Measurements from ENCODE around the gene SRSF7.
A peak's percentile ranks its signal among the peaks of the same experiment; 100 is the strongest.
"Not testable (repeated sequence)": the region's sequence is repeated elsewhere in the genome, so short reads cannot be mapped to it uniquely, and the experiment has no call there.

The SRSF7 gene

DNA sequence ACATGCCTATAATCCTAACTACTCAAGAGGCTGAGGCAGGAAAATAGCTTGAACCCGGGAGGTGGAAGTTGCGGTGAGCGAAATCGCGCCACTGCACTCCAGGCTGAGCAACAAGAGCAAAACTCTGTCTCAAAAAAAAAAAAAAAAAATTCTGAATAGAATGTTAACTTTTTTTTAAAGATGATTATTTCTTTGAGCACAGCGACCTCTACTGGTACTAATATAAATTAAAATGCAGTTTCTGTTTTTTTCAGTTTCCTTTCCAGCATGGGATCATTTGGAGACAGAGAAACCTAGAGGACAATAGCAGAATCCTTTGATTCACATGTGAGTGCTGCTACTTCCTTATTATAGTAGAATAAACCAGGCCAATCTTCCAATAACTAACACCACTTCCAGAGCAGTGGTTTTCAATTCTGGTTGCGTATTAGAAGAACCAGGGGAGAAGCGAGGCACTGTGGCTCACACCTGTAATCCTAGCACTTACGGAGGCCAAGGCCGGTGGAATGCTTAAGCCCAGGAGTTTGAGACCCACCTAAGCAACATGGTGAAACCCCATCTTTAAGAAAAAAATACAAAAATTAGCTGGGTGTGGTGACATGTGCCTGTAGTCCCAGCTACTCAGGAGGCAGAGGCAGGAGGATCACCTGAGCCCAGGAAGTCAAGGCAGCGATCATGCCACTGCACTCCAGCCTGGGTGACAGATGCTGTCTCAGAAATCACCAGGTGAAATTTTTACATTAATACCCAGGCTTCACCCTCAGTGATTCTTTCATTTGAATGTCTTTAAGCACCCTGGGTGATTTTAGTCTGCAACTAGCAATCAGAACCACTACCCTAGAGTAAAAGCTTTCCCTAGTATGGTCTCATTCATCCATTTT is 10.1 kb downstream of the SRSF7 start:
- peak; percentile 61 for DNase-seq (ENCODE audit: low read depth)
- TF ChIP-seq, protein P1, sequence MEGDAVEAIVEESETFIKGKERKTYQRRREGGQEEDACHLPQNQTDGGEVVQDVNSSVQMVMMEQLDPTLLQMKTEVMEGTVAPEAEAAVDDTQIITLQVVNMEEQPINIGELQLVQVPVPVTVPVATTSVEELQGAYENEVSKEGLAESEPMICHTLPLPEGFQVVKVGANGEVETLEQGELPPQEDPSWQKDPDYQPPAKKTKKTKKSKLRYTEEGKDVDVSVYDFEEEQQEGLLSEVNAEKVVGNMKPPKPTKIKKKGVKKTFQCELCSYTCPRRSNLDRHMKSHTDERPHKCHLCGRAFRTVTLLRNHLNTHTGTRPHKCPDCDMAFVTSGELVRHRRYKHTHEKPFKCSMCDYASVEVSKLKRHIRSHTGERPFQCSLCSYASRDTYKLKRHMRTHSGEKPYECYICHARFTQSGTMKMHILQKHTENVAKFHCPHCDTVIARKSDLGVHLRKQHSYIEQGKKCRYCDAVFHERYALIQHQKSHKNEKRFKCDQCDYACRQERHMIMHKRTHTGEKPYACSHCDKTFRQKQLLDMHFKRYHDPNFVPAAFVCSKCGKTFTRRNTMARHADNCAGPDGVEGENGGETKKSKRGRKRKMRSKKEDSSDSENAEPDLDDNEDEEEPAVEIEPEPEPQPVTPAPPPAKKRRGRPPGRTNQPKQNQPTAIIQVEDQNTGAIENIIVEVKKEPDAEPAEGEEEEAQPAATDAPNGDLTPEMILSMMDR (conservative IDR thresholded peaks at IDR 0.05; ENCODE audit: low read depth, low read length): peak; percentile 37
- no peak overlapping the region for H3K4me3 ChIP-seq (ENCODE audit: low read depth, low read length)

DNA sequence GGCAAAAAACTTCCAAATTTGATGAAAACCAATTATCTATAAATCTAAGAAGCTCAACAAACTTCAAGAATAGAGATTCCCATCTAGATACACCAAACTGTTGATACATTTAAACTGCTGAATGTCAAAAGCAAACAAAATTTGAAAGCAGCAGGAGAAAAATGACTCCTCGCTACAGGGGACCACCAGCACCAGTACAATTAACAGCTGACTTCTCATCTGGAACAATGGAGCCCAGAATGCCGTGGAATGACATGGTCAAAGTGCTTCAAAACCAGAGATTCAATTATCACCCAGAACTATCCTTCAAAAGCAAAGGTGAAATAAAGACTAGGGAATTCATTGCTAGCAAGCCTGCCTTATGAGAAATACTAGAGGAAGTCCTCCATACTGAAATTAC is 11.6 kb downstream of the SRSF7 start:
- TF ChIP-seq, protein P1 (conservative IDR thresholded peaks at IDR 0.05; ENCODE audit: low read depth, low read length): no peak
- no peak overlapping the region for H3K4me3 ChIP-seq (ENCODE audit: low read depth, low read length)
- no peak for DNase-seq (ENCODE audit: low read depth)

DNA sequence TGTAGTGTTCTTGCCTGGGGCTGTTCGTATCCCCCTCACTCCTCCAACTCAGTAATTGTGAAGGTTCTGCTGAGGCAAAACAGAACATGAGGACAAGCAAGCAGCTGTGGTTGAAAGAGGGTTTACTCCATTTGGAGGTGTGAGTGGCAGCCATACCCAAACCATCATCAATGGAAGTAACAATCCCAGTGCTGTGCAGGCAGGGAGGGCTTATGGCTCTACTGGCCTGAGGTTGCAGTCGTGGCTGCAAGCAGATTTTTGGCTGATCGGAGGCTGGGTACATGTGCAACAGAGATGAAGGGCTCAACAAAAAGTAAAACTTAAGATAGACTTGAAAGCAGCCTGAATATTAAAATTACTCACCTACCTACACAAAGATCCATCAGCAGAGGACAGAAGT is 13.2 kb downstream of the SRSF7 start:
- H3K4me3 ChIP-seq (ENCODE audit: low read depth, low read length): no peak overlapping the region
- no peak for DNase-seq (ENCODE audit: low read depth)
- TF ChIP-seq, protein P1 (conservative IDR thresholded peaks at IDR 0.05; ENCODE audit: low read depth, low read length): no peak

DNA sequence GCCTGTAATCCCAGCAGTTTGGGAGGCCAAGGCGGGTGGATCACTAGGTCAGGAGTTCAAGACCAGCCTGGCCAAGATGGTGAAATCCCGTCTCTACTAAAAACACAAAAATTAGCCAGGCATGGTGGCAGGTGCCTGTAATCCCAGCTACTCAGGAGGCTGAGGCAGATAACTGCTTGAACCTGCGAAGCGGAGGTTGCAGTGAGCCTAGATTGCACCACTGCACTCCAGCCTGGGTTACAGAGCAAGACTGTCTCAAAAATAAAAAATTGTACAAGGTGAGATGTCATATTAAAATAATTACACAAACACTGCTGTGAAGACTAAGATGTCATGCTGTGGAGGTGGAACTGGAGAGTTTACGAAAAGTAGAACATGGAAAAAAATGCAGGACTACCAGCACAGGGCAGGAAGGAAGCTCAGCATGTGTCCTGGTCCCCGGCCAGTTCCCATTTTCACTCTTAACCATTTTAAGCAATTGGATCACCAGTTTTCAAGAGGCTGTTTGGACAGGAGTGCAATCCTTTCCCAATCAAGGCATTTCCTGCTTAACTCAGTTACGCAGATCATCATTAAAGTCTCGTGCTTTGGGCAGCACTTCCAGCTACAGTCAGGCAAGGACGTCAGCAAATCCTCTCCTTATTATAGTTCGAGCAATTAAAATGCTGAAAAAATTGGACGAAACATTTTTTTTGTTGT is 14.0 kb downstream of the SRSF7 start:
- peak; percentile 97 for DNase-seq (ENCODE audit: low read depth)

DNA sequence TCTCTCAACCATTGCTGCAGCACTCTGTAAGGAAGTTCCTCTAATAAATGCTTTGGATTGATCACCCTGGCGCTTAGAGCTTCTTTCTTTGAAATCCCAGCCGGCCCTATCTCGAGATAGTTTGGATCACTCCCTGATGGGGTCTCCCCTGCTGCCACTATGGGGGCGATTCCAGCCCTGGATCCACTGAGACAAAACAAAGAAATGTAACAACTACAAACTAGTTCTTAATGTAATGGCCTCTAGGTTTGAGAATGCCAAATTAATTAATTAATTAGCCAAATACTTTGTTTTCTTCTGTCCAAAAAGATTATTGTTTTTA is 15.2 kb downstream of the SRSF7 start:
- DNase-seq (ENCODE audit: low read depth): no peak
- no peak overlapping the region for H3K4me3 ChIP-seq (ENCODE audit: low read depth, low read length)
- TF ChIP-seq, protein P1 (conservative IDR thresholded peaks at IDR 0.05; ENCODE audit: low read depth, low read length): no peak

More for the DNA sequence above, 14.0 kb downstream of the SRSF7 start:
- not testable (repeated sequence) for H3K4me3 ChIP-seq (ENCODE audit: low read depth, low read length)

DNA sequence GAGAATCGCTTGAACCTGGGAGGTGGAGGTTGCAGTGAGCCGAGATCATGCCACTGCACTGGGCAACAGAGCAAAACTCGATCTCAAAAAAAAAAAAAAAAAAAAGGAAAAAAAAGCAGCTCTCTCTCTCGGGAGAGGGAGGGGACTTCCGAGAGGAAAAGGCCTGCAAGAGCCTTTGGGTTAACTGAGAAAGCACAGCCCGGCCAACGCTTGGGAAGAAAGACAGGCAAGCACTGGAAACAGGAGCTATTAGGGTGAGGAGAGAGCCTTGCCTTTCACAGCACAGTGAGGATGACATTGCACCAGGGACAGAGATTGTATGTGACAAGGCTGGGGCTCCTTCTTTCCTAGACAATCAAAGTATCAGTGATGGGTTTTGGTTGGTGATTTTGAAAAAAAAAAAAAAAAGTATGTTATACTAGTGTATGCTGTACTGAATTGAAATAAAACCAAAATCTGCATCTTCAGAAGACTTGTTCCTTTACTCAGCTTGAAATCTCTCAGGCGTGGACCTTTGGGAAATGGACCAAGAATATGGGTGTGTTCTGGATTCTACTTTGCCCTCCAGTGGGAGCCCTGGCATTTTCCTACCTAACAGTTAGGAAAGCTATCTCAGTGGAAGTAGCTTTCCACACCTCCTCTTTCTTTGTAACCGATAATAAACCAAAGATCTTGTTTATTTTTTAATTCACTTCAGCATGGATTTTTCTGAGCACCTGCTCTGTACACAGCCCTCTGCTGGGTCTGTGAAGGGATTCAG is 16.7 kb downstream of the SRSF7 start:
- DNase-seq (ENCODE audit: low read depth): no peak
- TF ChIP-seq, protein P1 (conservative IDR thresholded peaks at IDR 0.05; ENCODE audit: low read depth, low read length): no peak
- H3K4me3 ChIP-seq (ENCODE audit: low read depth, low read length): no peak overlapping the region

DNA sequence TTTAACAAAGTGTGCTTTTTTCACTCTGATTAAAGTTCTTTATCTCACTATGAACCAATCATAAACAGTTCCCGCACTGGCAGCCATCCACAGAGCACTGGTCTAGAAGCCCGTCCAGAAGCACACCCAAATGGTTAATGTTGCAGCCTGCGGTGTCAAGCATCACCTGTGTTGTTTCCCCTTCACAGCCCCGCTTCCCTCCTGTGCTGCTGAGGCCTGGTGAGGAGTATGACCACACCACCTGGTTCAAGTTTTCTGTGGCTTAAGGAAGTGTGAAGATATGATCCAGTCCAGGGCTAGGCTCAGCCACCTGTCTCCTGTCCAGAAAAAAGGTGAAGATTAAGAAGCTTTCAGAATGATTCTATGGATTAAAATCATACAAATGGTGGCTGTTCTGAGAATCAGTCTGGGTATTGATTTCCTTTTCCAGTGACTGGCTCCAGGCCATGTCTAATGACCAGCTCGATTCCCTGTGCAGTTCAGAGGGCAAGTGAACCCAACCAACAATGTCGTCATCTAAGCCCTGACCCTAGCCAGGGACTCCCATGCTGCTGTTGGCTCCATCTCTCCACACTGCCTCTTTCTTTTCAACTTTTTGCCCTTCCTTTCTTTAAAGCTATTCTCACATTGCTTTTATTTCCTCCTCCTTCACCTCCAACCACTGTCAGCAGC is 17.7 kb downstream of the SRSF7 start:
- TF ChIP-seq, protein P1 (conservative IDR thresholded peaks at IDR 0.05; ENCODE audit: low read depth, low read length): no peak
- no peak for DNase-seq (ENCODE audit: low read depth)
- no peak overlapping the region for H3K4me3 ChIP-seq (ENCODE audit: low read depth, low read length)
